Esophagus muscularis mucosa (tissue), 4 donors: ENCODE measurements around the gene ZNF124. TPM values are rescaled to one million over a fixed set of nuclear protein-coding genes. Genes with fewer than 3 reads are reported as not detected.

Experiments used
- DNase-seq: peaks from one replicate; pipeline ENCODE4 v3.0.0-alpha.2; 2017; ENCODE audit errors: extremely low spot score
- H3K27ac ChIP-seq, 4 donors: fragments of 200-600 bp; sonication (generic); replicated peaks in 1 of 4; 1 replicate in 3 of 4; 2 replicates in 1 of 4; pipeline ENCODE4 v1.5.1; 2016 to 2019; ENCODE audit warnings: mild to moderate bottlenecking in 1 of 4
- H3K27me3 ChIP-seq, 4 donors: fragments of 200-600 bp; sonication (generic); one replicate each; pipeline versions ENCODE4 v1.5.1 to v1.6.0; 2016 to 2019
- H3K36me3 ChIP-seq, 4 donors: fragments of 200-600 bp; sonication (generic); one replicate each; pipeline ENCODE4 v1.5.1; 2016 to 2019
- H3K4me1 ChIP-seq, 4 donors: fragments of 200-600 bp; sonication (generic); one replicate each; pipeline ENCODE4 v1.5.1; 2016 to 2019
- H3K4me3 ChIP-seq, 4 donors: fragments of 200-600 bp; sonication (generic); 1 replicate in 2 of 4; 2 replicates in 2 of 4; pipeline ENCODE4 v1.5.1; 2016 to 2019; ENCODE audit warnings: mild to moderate bottlenecking in 4 of 4, moderate library complexity in 1 of 4
- H3K9me3 ChIP-seq, 4 donors: fragments of 200-600 bp; sonication (generic); 1 replicate in 3 of 4; 2 replicates in 1 of 4; pipeline ENCODE4 v1.5.1; 2016 to 2019
- CTCF ChIP-seq, 3 experiments: fragments of 200-600 bp in 2 of 3; fragments of 450-650 bp in 1 of 3; sonication (generic) in 2 of 3; IDR thresholded peaks; one replicate each; pipeline ENCODE4 v1.5.1; 2017 to 2019; ENCODE audit warnings: antibody characterized with exemption in 3 of 3, mild to moderate bottlenecking in 2 of 3, moderate library complexity in 1 of 3
- EP300 ChIP-seq: sonication (generic); formaldehyde crosslinking; IDR thresholded peaks from one replicate; pipeline ENCODE4 v1.6.1; 2017; ENCODE audit warnings: antibody characterized with exemption
- POLR2A ChIP-seq: fragments of 450-650 bp; IDR thresholded peaks from one replicate; pipeline ENCODE4 v1.6.1; 2017; ENCODE audit warnings: antibody characterized with exemption, moderate library complexity, mild to moderate bottlenecking, low read depth
- POLR2AphosphoS5 ChIP-seq, 2 donors: sonication (generic); formaldehyde crosslinking; IDR thresholded peaks; one replicate each; pipeline ENCODE4 v1.6.1; 2017; ENCODE audit warnings: antibody characterized with exemption in 2 of 2
- WGBS: methylation state at CpG from one replicate; pipeline ENCODE4 v1.1.5; 2018; 5-methylcytosine and 5-hydroxymethylcytosine counted together
- intact Hi-C: fragments of 100-400 bp; cut with DNase I; formaldehyde crosslinking; loops from one replicate; pipeline ENCODE4 v1.15.1; 2023
- total RNA-seq, 4 donors: library from RNA; depleted of rRNA; stranded (reverse); fragments of >200 nt; gene quantifications; one replicate each; pipeline versions ENCODE4 v1.1.0 to v1.2.1, GENCODE V29; 2016

Gene ZNF124
- total RNA-seq, 4 donors from 2014 or later, result 21.6 to 62.7 (median 43.3) TPM

DNA sequence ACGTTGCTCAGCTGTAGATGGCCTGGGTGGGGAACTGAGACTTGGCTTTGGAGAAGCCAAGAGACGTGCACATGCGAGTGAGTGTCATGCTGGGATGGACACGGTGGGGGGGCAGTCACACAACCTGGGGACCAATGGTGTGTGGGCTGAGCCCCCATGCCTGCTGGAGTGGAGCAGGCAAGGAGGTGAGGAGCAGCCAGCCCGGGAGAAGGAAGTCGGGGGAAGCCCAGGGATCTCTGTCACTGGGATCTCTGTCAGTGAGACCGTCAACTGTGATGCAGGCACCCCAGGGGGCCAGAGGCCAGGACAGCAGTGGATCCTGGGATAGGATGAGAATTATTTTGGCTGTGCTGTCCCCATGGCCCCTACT, 56.7 kb downstream of the ZNF124 start:
- H3K27me3 ChIP-seq, result no peaks in the 10 kb centered on the region
- TF ChIP-seq CTCF (IDR thresholded peaks at IDR 0.05) (no peak), POLR2A (no peak), POLR2AphosphoS5 (IDR thresholded peaks at IDR 0.05) (no peak), EP300 (no peak)
- WGBS, result 70% methylated on average over 6 of the region's 7 CpGs
- H3K4me1 ChIP-seq, result peaks cover 12 to 22% (median 21%) of the 10 kb centered on the region in 4 donors
- H3K4me3 ChIP-seq, result no peak overlapping the region
- H3K9me3 ChIP-seq, result no peaks in the 10 kb centered on the region
- H3K36me3 ChIP-seq, result no peaks in the 10 kb centered on the region
- intact Hi-C loops, result no loop called here
- DNase-seq, result no peak
- H3K27ac ChIP-seq, result no peak overlapping the region

DNA sequence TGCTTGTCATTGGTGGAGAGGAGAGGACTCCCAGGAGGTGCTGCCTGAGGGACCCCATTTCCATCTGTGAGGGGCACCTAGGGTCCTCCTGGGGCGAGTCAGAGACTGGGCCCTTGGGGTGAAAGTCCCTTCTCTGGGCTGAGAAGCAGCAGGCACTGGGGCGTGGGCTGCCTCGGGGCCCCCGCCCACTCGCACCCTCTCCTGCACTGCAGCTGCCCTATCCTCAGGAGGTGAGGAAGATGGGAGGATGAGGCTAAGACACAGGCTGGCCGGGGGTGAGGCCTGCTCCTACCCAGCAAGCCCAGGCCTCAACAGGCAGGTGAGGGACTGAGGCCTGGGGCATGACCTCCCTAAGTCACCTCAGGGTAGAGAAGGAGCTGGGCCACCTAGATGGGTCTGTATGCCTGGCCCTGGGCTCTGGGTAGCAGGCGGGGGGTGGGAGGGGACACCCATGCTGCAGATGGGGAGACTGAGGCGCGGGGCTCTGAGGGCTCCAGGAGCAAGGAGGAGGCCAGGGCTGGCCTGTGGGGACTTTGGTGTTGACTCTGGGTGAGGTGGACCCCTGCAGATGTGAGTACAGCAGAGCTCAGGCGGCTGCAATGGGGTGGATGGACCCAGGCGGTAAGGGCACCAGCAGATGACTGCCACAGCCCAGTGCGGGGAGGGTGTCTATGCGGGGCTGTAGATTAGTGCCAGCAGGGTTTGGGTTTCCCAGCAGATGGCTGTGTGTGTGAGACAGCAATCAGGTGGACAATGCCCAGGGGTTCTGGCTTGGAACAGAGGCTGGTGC, 57.3 kb downstream of the ZNF124 start:
- Histone ChIP-seq H3K4me1 (peaks cover 12 to 26% (median 22%) of the 10 kb centered on the region in 4 donors), H3K9me3 (no peaks in the 10 kb centered on the region), H3K27me3 (no peaks in the 10 kb centered on the region), H3K4me3 (no peak overlapping the region), H3K27ac (no peak overlapping the region), H3K36me3 (no peaks in the 10 kb centered on the region)
- WGBS, result 94% methylated on average over 12 of the region's 13 CpGs
- no peak for DNase-seq
- intact Hi-C loops, result loop anchor here (5.0 kb wide), 2 partner anchors 37 to 58 kb away; partner anchors contain the start of genes ZNF124 and ZNF670
- no peak for TF ChIP-seq POLR2AphosphoS5 (IDR thresholded peaks at IDR 0.05)
- no peak for TF ChIP-seq CTCF (IDR thresholded peaks at IDR 0.05)
- TF ChIP-seq EP300, result no peak
- TF ChIP-seq POLR2A, result no peak

DNA sequence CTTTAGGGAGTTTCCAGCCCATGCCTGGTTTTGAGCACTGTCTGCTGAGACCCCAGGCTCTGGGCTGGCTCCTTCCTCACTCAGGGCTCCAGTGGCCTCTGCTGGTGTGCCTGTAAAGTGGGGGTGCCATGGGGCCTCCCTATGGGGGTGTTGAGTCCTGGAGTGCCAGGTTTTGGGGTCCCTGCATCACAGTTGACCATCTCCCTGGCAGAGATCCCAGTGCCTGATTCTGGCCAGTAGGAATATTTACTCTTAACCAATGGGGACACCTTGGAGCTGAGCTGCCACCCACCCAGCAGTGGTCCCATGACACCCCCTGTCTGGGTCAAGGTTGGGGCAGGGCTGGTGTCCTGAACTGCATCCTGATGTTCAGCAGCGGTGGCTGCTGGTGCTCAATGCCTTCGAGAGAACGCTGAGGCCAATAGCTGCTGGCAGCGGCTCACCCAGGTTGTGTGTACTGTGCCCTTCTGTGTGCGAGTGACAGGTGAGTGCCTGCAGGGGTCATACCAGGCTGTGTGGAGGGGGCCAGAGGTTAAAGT, 58.0 kb downstream of the ZNF124 start:
- no peaks in the 10 kb centered on the region for H3K27me3 ChIP-seq
- TF ChIP-seq POLR2A, result no peak
- no peak for TF ChIP-seq EP300
- no peak for TF ChIP-seq POLR2AphosphoS5 (IDR thresholded peaks at IDR 0.05)
- TF ChIP-seq CTCF (IDR thresholded peaks at IDR 0.05), result no peak
- no peaks in the 10 kb centered on the region for H3K36me3 ChIP-seq
- WGBS, result 93% methylated on average over 5 of the region's 5 CpGs
- H3K4me1 ChIP-seq, result peaks cover 12 to 26% (median 22%) of the 10 kb centered on the region in 4 donors
- intact Hi-C loops, result loop anchor here (5.0 kb wide), 2 partner anchors 37 to 58 kb away; partner anchors contain the start of genes ZNF124 and ZNF670
- H3K27ac ChIP-seq, result no peak overlapping the region
- DNase-seq, result no peak
- H3K4me3 ChIP-seq, result no peak overlapping the region
- no peaks in the 10 kb centered on the region for H3K9me3 ChIP-seq

GRCh38 chr1:247113094-247113497, 58.7 kb downstream of the ZNF124 start:
- peaks cover 12 to 26% (median 22%) of the 10 kb centered on the region in 4 donors for H3K4me1 ChIP-seq
- peak overlapping the region in 3 of 4 donors; percentile 89 to 95 (median 90) for H3K27ac ChIP-seq
- TF ChIP-seq POLR2AphosphoS5 (IDR thresholded peaks at IDR 0.05), result no peak
- no peak for TF ChIP-seq CTCF (IDR thresholded peaks at IDR 0.05)
- TF ChIP-seq POLR2A, result no peak
- no peak for TF ChIP-seq EP300
- WGBS, result 89% methylated on average over 5 of the region's 5 CpGs
- H3K27me3 ChIP-seq, result no peaks in the 10 kb centered on the region
- H3K4me3 ChIP-seq, result no peak overlapping the region
- no peaks in the 10 kb centered on the region for H3K36me3 ChIP-seq
- no peaks in the 10 kb centered on the region for H3K9me3 ChIP-seq
- DNase-seq, result no peak
- intact Hi-C loops, result loop anchor here (5.0 kb wide), 2 partner anchors 36 to 59 kb away; partner anchors contain the start of genes ZNF124 and ZNF670
